Duodenal mucosa (tissue), 2 donors: ENCODE results near the gene PATJ.

Experiments
- H3K27ac ChIP-seq: one replicate; pipeline ENCODE4 v1.7.0; 2013; ENCODE audit warnings: low read depth, low read length
- H3K27me3 ChIP-seq, 2 donors: one replicate each; pipeline ENCODE4 v1.7.0; 2013; ENCODE audit warnings: low read length in 2 of 2, control low read depth in 1 of 2; ENCODE audit not compliant: insufficient read depth in 2 of 2, control insufficient read depth in 1 of 2
- H3K36me3 ChIP-seq, 2 donors: one replicate each; pipeline ENCODE4 v1.7.0; 2013; ENCODE audit warnings: low read length in 2 of 2, control low read depth in 1 of 2; ENCODE audit not compliant: insufficient read depth in 2 of 2, control insufficient read depth in 1 of 2
- H3K4me1 ChIP-seq, 2 donors: one replicate each; pipeline ENCODE4 v1.7.0; 2013; ENCODE audit warnings: low read length in 2 of 2, control low read depth in 1 of 2; ENCODE audit not compliant: insufficient read depth in 2 of 2, control insufficient read depth in 1 of 2
- H3K4me3 ChIP-seq, 2 donors: one replicate each; pipeline ENCODE4 v1.7.0; 2013; ENCODE audit warnings: low read length in 2 of 2, low read depth in 1 of 2
- H3K9ac ChIP-seq, 2 donors: one replicate each; pipeline ENCODE4 v1.7.0; 2013; ENCODE audit warnings: low read length in 2 of 2, low read depth in 1 of 2
- H3K9me3 ChIP-seq, 2 donors: one replicate each; pipeline ENCODE4 v1.7.0; 2013; ENCODE audit warnings: low read length in 2 of 2, control low read depth in 1 of 2; ENCODE audit not compliant: control insufficient read depth in 1 of 2

Gene PATJ

DNA sequence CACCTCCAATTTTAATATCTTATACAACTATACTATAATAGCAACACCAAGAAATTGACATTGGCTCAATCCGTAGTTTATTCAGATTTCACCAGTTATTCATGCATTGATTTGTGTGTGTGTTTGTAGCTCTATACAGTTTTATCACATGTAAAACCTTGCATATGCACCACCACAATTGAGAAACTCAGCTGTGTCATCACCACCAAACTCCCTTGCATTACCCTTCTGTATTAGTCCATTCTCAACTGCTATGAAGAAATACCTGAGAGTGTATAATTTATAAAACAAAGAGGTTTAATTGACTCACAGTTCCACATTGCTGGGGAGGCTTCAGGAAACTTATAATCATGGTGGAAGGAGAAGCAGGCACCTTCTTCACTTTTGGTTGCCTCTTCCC, 162.1 kb downstream of the PATJ start:
- no peaks in the 10 kb centered on the region for H3K27me3 ChIP-seq
- H3K27ac ChIP-seq = no peak overlapping the region
- H3K36me3 ChIP-seq = peaks cover 4 to 24% of the 10 kb centered on the region in 2 donors
- no peaks in the 10 kb centered on the region for H3K4me1 ChIP-seq
- no peaks in the 10 kb centered on the region for H3K9me3 ChIP-seq
- no peak overlapping the region for H3K9ac ChIP-seq
- H3K4me3 ChIP-seq = no peak overlapping the region

- Histone ChIP-seq H3K9ac (no peak overlapping the region), H3K4me3 (no peak overlapping the region), H3K9me3 (no peaks in the 10 kb centered on the region), H3K27me3 (no peaks in the 10 kb centered on the region), H3K27ac (no peak overlapping the region), H3K36me3 (peaks cover 8 to 27% of the 10 kb centered on the region in 2 donors), H3K4me1 (no peaks in the 10 kb centered on the region)
These were observed 164.8 kb downstream of the PATJ start for GRCh38 chr1:61907102-61907501.

DNA sequence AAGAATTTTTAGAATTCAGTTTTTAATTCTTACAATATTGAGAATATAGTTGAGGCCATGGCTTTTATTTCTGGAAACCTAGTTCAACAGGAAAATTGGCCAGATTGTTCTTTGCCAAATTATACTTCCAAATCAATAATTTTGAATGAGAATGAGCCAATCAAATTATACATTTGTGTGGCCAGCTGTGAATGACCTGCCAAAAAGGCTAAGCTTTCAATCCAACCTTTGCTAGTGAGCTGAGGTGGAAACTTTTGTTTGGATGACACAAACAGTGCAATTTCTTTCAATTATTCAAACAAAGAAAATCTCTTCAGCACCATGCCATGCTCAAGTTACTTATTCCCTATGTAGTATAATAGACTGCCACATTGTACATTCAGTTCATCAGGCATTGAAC, 167.8 kb downstream of the PATJ start:
- Histone ChIP-seq H3K9me3 (no peaks in the 10 kb centered on the region), H3K27me3 (no peaks in the 10 kb centered on the region), H3K9ac (no peak overlapping the region), H3K4me3 (no peak overlapping the region), H3K4me1 (no peaks in the 10 kb centered on the region), H3K27ac (no peak overlapping the region), H3K36me3 (peaks cover 8 to 27% of the 10 kb centered on the region in 2 donors)

DNA sequence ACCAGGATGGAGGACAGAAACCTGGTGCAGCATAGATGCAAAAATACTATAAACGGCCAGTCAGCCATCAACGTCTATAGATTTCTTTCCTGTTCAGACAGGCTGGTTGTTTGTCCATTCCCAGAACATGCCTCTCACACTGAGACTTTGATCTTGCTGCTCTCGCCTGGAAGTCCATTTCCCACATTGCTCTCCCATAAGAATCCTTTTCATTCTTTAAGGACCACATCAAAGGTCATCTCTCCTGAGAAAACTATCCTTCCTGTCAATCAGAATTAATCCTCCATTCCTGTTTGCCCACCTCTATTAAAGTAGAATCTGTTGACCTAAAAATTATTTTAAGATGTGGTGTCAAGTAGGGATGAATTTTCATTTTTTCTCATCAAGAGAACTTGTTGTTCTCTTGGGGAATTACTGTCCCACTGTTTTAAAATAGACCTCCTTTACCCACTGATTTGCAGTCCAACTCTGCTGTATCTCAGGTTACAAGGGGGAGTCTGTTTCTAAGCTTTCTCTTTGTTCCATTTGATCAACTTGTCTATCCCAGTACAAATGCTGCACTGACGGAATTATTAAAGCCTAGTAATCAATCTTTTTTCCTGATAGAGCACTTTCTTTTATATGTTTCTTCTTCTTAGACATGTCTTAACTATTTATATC, 172.7 kb downstream of the PATJ start:
- H3K4me1 ChIP-seq = no peaks in the 10 kb centered on the region
- H3K9ac ChIP-seq = no peak overlapping the region
- no peak overlapping the region for H3K27ac ChIP-seq
- no peak overlapping the region for H3K4me3 ChIP-seq
- no peaks in the 10 kb centered on the region for H3K9me3 ChIP-seq
- H3K36me3 ChIP-seq = peaks cover under 1 to 8% of the 10 kb centered on the region in 2 donors
- no peaks in the 10 kb centered on the region for H3K27me3 ChIP-seq

- peaks cover 0 to 16% of the 10 kb centered on the region in 2 donors for H3K36me3 ChIP-seq
- H3K27ac ChIP-seq = no peak overlapping the region
- H3K4me1 ChIP-seq = peaks cover 0 to 1% of the 10 kb centered on the region in 2 donors
- no peaks in the 10 kb centered on the region for H3K27me3 ChIP-seq
- H3K9me3 ChIP-seq = no peaks in the 10 kb centered on the region
- no peak overlapping the region for H3K4me3 ChIP-seq
- H3K9ac ChIP-seq = no peak overlapping the region
These were observed 179.2 kb downstream of the PATJ start for GRCh38 chr1:61921435-61921834.

- Histone ChIP-seq H3K27ac (no peak overlapping the region), H3K4me3 (no peak overlapping the region), H3K27me3 (no peaks in the 10 kb centered on the region), H3K36me3 (peaks cover 3 to 16% of the 10 kb centered on the region in 2 donors), H3K9me3 (no peaks in the 10 kb centered on the region), H3K4me1 (peaks cover 0 to 5% of the 10 kb centered on the region in 2 donors), H3K9ac (no peak overlapping the region)
These were observed 180.7 kb downstream of the PATJ start for GRCh38 chr1:61922950-61923480.

GRCh38 chr1:61925591-61926298, 183.5 kb downstream of the PATJ start:
- H3K4me1 ChIP-seq = peaks cover 0 to 5% of the 10 kb centered on the region in 2 donors
- no peak overlapping the region for H3K9ac ChIP-seq
- H3K27ac ChIP-seq = no peak overlapping the region
- H3K4me3 ChIP-seq = no peak overlapping the region
- H3K36me3 ChIP-seq = peaks cover 5 to 10% of the 10 kb centered on the region in 2 donors
- H3K27me3 ChIP-seq = no peaks in the 10 kb centered on the region
- no peaks in the 10 kb centered on the region for H3K9me3 ChIP-seq

- Histone ChIP-seq H3K36me3 (peaks cover 5 to 10% of the 10 kb centered on the region in 2 donors), H3K9me3 (no peaks in the 10 kb centered on the region)
These were observed 184.3 kb downstream of the PATJ start for GRCh38 chr1:61926597-61926996.

DNA sequence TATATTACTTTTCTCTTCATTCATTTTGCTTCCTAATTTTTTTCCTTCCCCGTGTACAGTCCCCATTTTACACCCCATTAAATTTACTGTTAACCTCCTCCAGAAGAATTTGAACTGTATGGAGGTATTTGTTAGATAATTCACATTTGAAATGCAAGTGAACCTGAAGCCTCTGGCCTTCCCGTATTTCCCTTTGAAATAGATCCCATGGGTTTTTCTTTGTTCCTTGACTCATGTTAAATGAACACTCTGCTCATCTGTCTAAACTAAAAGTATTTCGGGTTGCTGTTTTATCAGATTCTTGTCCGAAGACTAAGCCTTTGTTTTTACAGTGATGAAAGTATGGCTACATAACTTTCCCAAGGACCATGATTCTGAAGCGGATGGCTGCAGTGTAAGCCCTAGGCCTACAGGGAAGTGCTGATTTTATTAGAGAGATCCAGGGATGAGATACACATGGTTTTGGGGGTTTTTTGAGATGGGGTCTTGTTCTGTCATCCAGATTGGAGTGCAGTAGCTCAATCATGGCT, 187.9 kb downstream of the PATJ start:
- H3K9ac ChIP-seq = no peak overlapping the region
- H3K4me1 ChIP-seq = peaks cover 0 to 5% of the 10 kb centered on the region in 2 donors
- no peaks in the 10 kb centered on the region for H3K27me3 ChIP-seq
- peaks cover 3 to 5% of the 10 kb centered on the region in 2 donors for H3K36me3 ChIP-seq
- H3K4me3 ChIP-seq = no peak overlapping the region
- H3K27ac ChIP-seq = no peak overlapping the region
- H3K9me3 ChIP-seq = no peaks in the 10 kb centered on the region

More at GRCh38 chr1:61926597-61926996, 184.3 kb downstream of the PATJ start:
- peaks cover 0 to 5% of the 10 kb centered on the region in 2 donors for H3K4me1 ChIP-seq
- H3K27ac ChIP-seq = no peak overlapping the region
- no peak overlapping the region for H3K4me3 ChIP-seq
- no peaks in the 10 kb centered on the region for H3K27me3 ChIP-seq
- H3K9ac ChIP-seq = no peak overlapping the region
